Tibial nerve (tissue), 4 donors: ENCODE data around the gene SLC1A7. TPM values are rescaled to one million over a fixed set of nuclear protein-coding genes. Genes with fewer than 3 reads are reported as not detected.

Experiments
- DNase-seq, 2 donors: peaks; one replicate each; pipeline ENCODE4 v3.0.0-alpha.2; 2019; ENCODE audit warnings: low spot score in 2 of 2
- H3K27ac ChIP-seq, 4 donors: fragments of 200-600 bp; sonication (generic) in 3 of 4; one replicate each; pipeline ENCODE4 v1.5.1; 2017 to 2019; ENCODE audit warnings: mild to moderate bottlenecking in 1 of 4
- H3K27me3 ChIP-seq, 2 donors: fragments of 200-600 bp; sonication (generic) in 1 of 2; one replicate each; pipeline versions ENCODE4 v1.5.1 to v1.6.0; 2017 to 2019
- H3K36me3 ChIP-seq, 3 donors: fragments of 200-600 bp; sonication (generic); one replicate each; pipeline ENCODE4 v1.5.1; 2018 to 2019
- H3K4me1 ChIP-seq, 4 donors: fragments of 200-600 bp; sonication (generic) in 3 of 4; one replicate each; pipeline ENCODE4 v1.5.1; 2017 to 2019
- H3K4me3 ChIP-seq, 4 donors: fragments of 200-600 bp; sonication (generic) in 3 of 4; one replicate each; pipeline ENCODE4 v1.5.1; 2017 to 2019; ENCODE audit warnings: mild to moderate bottlenecking in 1 of 4, moderate library complexity in 1 of 4
- H3K9me3 ChIP-seq, 4 donors: fragments of 200-600 bp; sonication (generic) in 3 of 4; one replicate each; pipeline ENCODE4 v1.5.1; 2017 to 2019
- CTCF ChIP-seq, 5 experiments: fragments of 200-600 bp in 3 of 5; fragments of 450-650 bp in 2 of 5; sonication (generic) in 3 of 5; IDR thresholded peaks; one replicate each; pipeline ENCODE4 v1.5.1; 2016 to 2019; ENCODE audit warnings: antibody characterized with exemption in 5 of 5, mild to moderate bottlenecking in 3 of 5, moderate library complexity in 2 of 5
- EP300 ChIP-seq, 2 donors: sonication (generic); formaldehyde crosslinking; IDR thresholded peaks; one replicate each; pipeline ENCODE4 v1.6.1; 2017; ENCODE audit warnings: antibody characterized with exemption in 2 of 2, mild to moderate bottlenecking in 1 of 2
- POLR2A ChIP-seq, 2 donors: fragments of 450-650 bp; IDR thresholded peaks; one replicate each; pipeline ENCODE4 v1.6.1; 2017; ENCODE audit warnings: antibody characterized with exemption in 2 of 2, mild to moderate bottlenecking in 2 of 2, moderate library complexity in 2 of 2
- WGBS, 2 donors: methylation state at CpG; one replicate each; pipeline ENCODE4 v1.1.5; 2018; 5-methylcytosine and 5-hydroxymethylcytosine counted together
- total RNA-seq, 4 donors: library from RNA; depleted of rRNA; stranded (reverse); fragments of >200 nt; gene quantifications; one replicate each; pipeline ENCODE4 v1.1.0, GENCODE V29; 2016

The SLC1A7 gene
- total RNA-seq, 4 donors from 2014 or later: 0.66 to 1.6 TPM; not detected in 2

- Histone ChIP-seq H3K4me3 (no peak overlapping the region), H3K4me1 (peaks cover 0 to 28% (median 0%) of the 10 kb centered on the region in 4 donors), H3K27ac (peak overlapping the region in 1 of 4 donors; percentile 43), H3K9me3 (no peaks in the 10 kb centered on the region), H3K36me3 (peaks cover 0 to 55% (median 0%) of the 10 kb centered on the region in 3 donors), H3K27me3 (no peaks in the 10 kb centered on the region)
- no peak for TF ChIP-seq POLR2A (IDR thresholded peaks at IDR 0.05)
- 87 to 89% methylated on average over 15 to 16 of the region's 19 CpGs for WGBS, 2 donors
- DNase-seq: no peak
Observed at GRCh38 chr1:53076721-53077598, 65.5 kb downstream of the SLC1A7 start.

GRCh38 chr1:53076165-53076564 is 66.3 kb downstream of the SLC1A7 start:
- TF ChIP-seq POLR2A (IDR thresholded peaks at IDR 0.05) (no peak), CTCF (IDR thresholded peaks at IDR 0.05) (no peak)

GRCh38 chr1:53075761-53076163 is 66.7 kb downstream of the SLC1A7 start:
- TF ChIP-seq POLR2A (IDR thresholded peaks at IDR 0.05) (no peak), EP300 (IDR thresholded peaks at IDR 0.05) (no peak), CTCF (IDR thresholded peaks at IDR 0.05) (no peak)
- Histone ChIP-seq H3K36me3 (peaks cover 0 to 52% (median 0%) of the 10 kb centered on the region in 3 donors), H3K9me3 (no peaks in the 10 kb centered on the region), H3K4me1 (peaks cover 0 to 27% (median 0%) of the 10 kb centered on the region in 4 donors), H3K4me3 (no peak overlapping the region), H3K27me3 (no peaks in the 10 kb centered on the region), H3K27ac (peak overlapping the region in 2 of 4 donors; percentile 40 to 86)
- DNase-seq: peak in 1 of 2 donors; percentile 12
- 60 to 65% methylated on average over 8 of the region's 8 CpGs for WGBS, 2 donors

More at GRCh38 chr1:53076165-53076564, 66.3 kb downstream of the SLC1A7 start:
- peaks cover 0 to 52% (median 0%) of the 10 kb centered on the region in 3 donors for H3K36me3 ChIP-seq
- peak in 1 of 2 donors; percentile 4 for DNase-seq
- 93% methylated on average over 9 of the region's 9 CpGs for WGBS, 2 donors
- H3K27me3 ChIP-seq: no peaks in the 10 kb centered on the region
- H3K4me3 ChIP-seq: no peak overlapping the region
- peaks cover 0 to 27% (median 0%) of the 10 kb centered on the region in 4 donors for H3K4me1 ChIP-seq
- H3K9me3 ChIP-seq: no peaks in the 10 kb centered on the region
- H3K27ac ChIP-seq: peak overlapping the region in 2 of 4 donors; percentile 40 to 86

GRCh38 chr1:53075206-53075605 is 67.2 kb downstream of the SLC1A7 start:
- peak overlapping the region in 2 of 4 donors; percentile 40 to 86 for H3K27ac ChIP-seq
- no peak overlapping the region for H3K4me3 ChIP-seq
- no peaks in the 10 kb centered on the region for H3K9me3 ChIP-seq
- peak in 1 of 2 donors; percentile 10 for DNase-seq
- WGBS, 2 donors: 97% methylated on average over 4 of the region's 4 CpGs
- H3K4me1 ChIP-seq: peaks cover 0 to 27% (median 0%) of the 10 kb centered on the region in 4 donors
- no peaks in the 10 kb centered on the region for H3K27me3 ChIP-seq
- peaks cover 0 to 51% (median 0%) of the 10 kb centered on the region in 3 donors for H3K36me3 ChIP-seq
- TF ChIP-seq EP300 (IDR thresholded peaks at IDR 0.05): no peak
- no peak for TF ChIP-seq POLR2A (IDR thresholded peaks at IDR 0.05)
- TF ChIP-seq CTCF (IDR thresholded peaks at IDR 0.05): no peak

GRCh38 chr1:53074313-53075154 is 67.9 kb downstream of the SLC1A7 start:
- H3K36me3 ChIP-seq: peaks cover 0 to 52% (median 0%) of the 10 kb centered on the region in 3 donors
- no peak overlapping the region for H3K4me3 ChIP-seq
- DNase-seq: peak in 1 of 2 donors; percentile 8
- no peaks in the 10 kb centered on the region for H3K27me3 ChIP-seq
- peak overlapping the region; percentile 37 to 86 (median 70) for H3K27ac ChIP-seq
- H3K4me1 ChIP-seq: peaks cover 0 to 27% (median 0%) of the 10 kb centered on the region in 4 donors
- TF ChIP-seq CTCF (IDR thresholded peaks at IDR 0.05) (no peak), EP300 (IDR thresholded peaks at IDR 0.05) (no peak), POLR2A (IDR thresholded peaks at IDR 0.05) (no peak)
- no peaks in the 10 kb centered on the region for H3K9me3 ChIP-seq
- WGBS, 2 donors: 71 to 75% methylated on average over 7 of the region's 8 CpGs
